HG02588 (cell line): ENCODE results near the gene PSMC4.
"Not testable (repeated sequence)": the region's sequence is repeated elsewhere in the genome, so short reads cannot be mapped to it uniquely, and the experiment has no call there.

ENCODE experiments used
- ATAC-seq: cut with Tn5 transposase; IDR thresholded peaks from one replicate; pipeline ENCODE4 v1.9.1; 2021; ENCODE audit warnings: mild to moderate bottlenecking, moderate library complexity; ENCODE audit not compliant: unreplicated experiment

Gene PSMC4

GRCh38 chr19:39943586-39943985 lies 27.4 kb upstream of the PSMC4 start:
- ATAC-seq = no peak

GRCh38 chr19:39946532-39946931 lies 24.4 kb upstream of the PSMC4 start:
- ATAC-seq = no peak

- no peak for ATAC-seq
These were observed 21.8 kb upstream of the PSMC4 start for GRCh38 chr19:39949026-39949747.

- ATAC-seq = no peak
These were observed 19.8 kb upstream of the PSMC4 start for GRCh38 chr19:39951065-39951650.

GRCh38 chr19:39951686-39952085 lies 19.3 kb upstream of the PSMC4 start:
- no peak for ATAC-seq

GRCh38 chr19:39953915-39954314 lies 17.1 kb upstream of the PSMC4 start:
- ATAC-seq = no peak

- not testable (repeated sequence) for ATAC-seq
These were observed 13.1 kb upstream of the PSMC4 start for GRCh38 chr19:39957886-39958285.

- not testable (repeated sequence) for ATAC-seq
These were observed 12.0 kb upstream of the PSMC4 start for GRCh38 chr19:39958942-39959341.

- not testable (repeated sequence) for ATAC-seq
These were observed 11.6 kb upstream of the PSMC4 start for GRCh38 chr19:39959407-39959806.

- ATAC-seq = no peak
These were observed 7.1 kb upstream of the PSMC4 start for GRCh38 chr19:39963898-39964297.

- no peak for ATAC-seq
These were observed 4.3 kb upstream of the PSMC4 start for GRCh38 chr19:39966617-39967016.

GRCh38 chr19:39967561-39967960 lies 3.4 kb upstream of the PSMC4 start:
- ATAC-seq = no peak

GRCh38 chr19:39968789-39969188 lies 2.2 kb upstream of the PSMC4 start:
- no peak for ATAC-seq

- no peak for ATAC-seq
These were observed 1.7 kb upstream of the PSMC4 start for GRCh38 chr19:39969266-39969665.

- ATAC-seq = no peak
These were observed 1.1 kb upstream of the PSMC4 start for GRCh38 chr19:39969681-39970424.

- ATAC-seq = no peak
These were observed 615 bp upstream of the PSMC4 start for GRCh38 chr19:39970425-39970674.

GRCh38 chr19:39971380-39972035 lies 543 bp downstream of the PSMC4 start:
- no peak for ATAC-seq

GRCh38 chr19:39974377-39975155 lies 3.6 kb downstream of the PSMC4 start:
- ATAC-seq = no peak

- ATAC-seq = no peak
These were observed 11.9 kb downstream of the PSMC4 start for GRCh38 chr19:39982883-39983282.

- no peak for ATAC-seq
These were observed 12.8 kb downstream of the PSMC4 start for GRCh38 chr19:39983695-39984300.

- no peak for ATAC-seq
These were observed 15.7 kb downstream of the PSMC4 start for GRCh38 chr19:39986643-39987042.
